Neural progenitor cell (in vitro differentiated cells): Measurements from ENCODE around the gene APBB2. TPM values are rescaled to one million over a fixed set of nuclear protein-coding genes. Genes with fewer than 3 reads are reported as not detected.

ENCODE experiments used
- DNase-seq: peaks from one replicate; pipeline ENCODE4 v3.0.0-alpha.2; 2016; ENCODE audit warnings: low spot score
- H2AFZ ChIP-seq: fragments of 200-600 bp; sonication (generic); replicated peaks from 2 replicates; pipeline ENCODE4 v1.6.1; 2016; ENCODE audit warnings: antibody characterized with exemption
- H3F3A ChIP-seq: fragments of 200-600 bp; sonication (generic); 2 replicates; pipeline ENCODE4 v1.6.1; 2016; ENCODE audit warnings: antibody characterized with exemption, low read depth
- H3K27ac ChIP-seq: fragments of 200-600 bp; sonication (generic); 2 replicates; pipeline ENCODE4 v1.5.1; 2016; ENCODE audit warnings: mild to moderate bottlenecking
- H3K27me3 ChIP-seq: fragments of 200-600 bp; sonication (generic); 2 replicates; pipeline ENCODE4 v1.6.1; 2016; ENCODE audit warnings: mild to moderate bottlenecking, moderate library complexity
- H3K36me3 ChIP-seq: fragments of 200-600 bp; sonication (generic); 2 replicates; pipeline ENCODE4 v1.5.1; 2016
- H3K4me1 ChIP-seq: fragments of 200-600 bp; sonication (generic); 2 replicates; pipeline ENCODE4 v1.6.1; 2016; ENCODE audit warnings: mixed run types
- H3K4me2 ChIP-seq: fragments of 200-600 bp; sonication (generic); 2 replicates; pipeline ENCODE4 v1.6.1; 2016
- H3K4me3 ChIP-seq: fragments of 200-600 bp; sonication (generic); 2 replicates; pipeline ENCODE4 v1.5.1; 2016
- H3K79me2 ChIP-seq: fragments of 200-600 bp; sonication (generic); 2 replicates; pipeline ENCODE4 v1.6.1; 2016; ENCODE audit warnings: low read depth
- H3K9ac ChIP-seq: fragments of 200-600 bp; sonication (generic); 2 replicates; pipeline ENCODE4 v1.6.1; 2016
- H3K9me3 ChIP-seq: fragments of 200-600 bp; sonication (generic); 2 replicates; pipeline ENCODE4 v1.5.1; 2016; ENCODE audit warnings: low read depth
- H4K20me1 ChIP-seq: fragments of 200-600 bp; sonication (generic); 2 replicates; pipeline ENCODE4 v1.6.1; 2016; ENCODE audit warnings: low read depth
- H3K27ac Mint-ChIP-seq: 3 replicates; pipeline ENCODE4 v1.8.0; 2021; ENCODE audit warnings: mixed read lengths
- H3K27me3 Mint-ChIP-seq: 2 replicates; pipeline ENCODE4 v1.8.0; 2022; ENCODE audit warnings: low read depth, mild to moderate bottlenecking, inconsistent platforms, moderate library complexity, mixed read lengths; ENCODE audit not compliant: insufficient read depth
- H3K36me3 Mint-ChIP-seq: 3 replicates; pipeline ENCODE4 v1.8.0; 2021; ENCODE audit warnings: mixed read lengths
- H3K4me1 Mint-ChIP-seq: 3 replicates; pipeline ENCODE4 v1.8.0; 2021; ENCODE audit warnings: mixed read lengths
- H3K4me3 Mint-ChIP-seq: 3 replicates; pipeline ENCODE4 v1.8.0; 2021; ENCODE audit warnings: mild to moderate bottlenecking, moderate library complexity, mixed read lengths
- H3K9me3 Mint-ChIP-seq: 3 replicates; pipeline ENCODE4 v1.8.0; 2020; ENCODE audit warnings: mixed read lengths
- EZH2 ChIP-seq: fragments of 200-600 bp; sonication (generic); IDR thresholded peaks from 2 replicates; pipeline ENCODE4 v1.6.1; 2017; ENCODE audit warnings: antibody characterized with exemption, mild to moderate bottlenecking, moderate library complexity
- EZH2phosphoT487 ChIP-seq: fragments of 200-600 bp; sonication (generic); IDR thresholded peaks from 2 replicates; pipeline ENCODE4 v1.6.1; 2017; ENCODE audit warnings: antibody characterized with exemption
- total RNA-seq: library from RNA; depleted of rRNA; stranded (reverse); fragments of >200 nt; gene quantifications from 2 replicates; pipeline ENCODE4 v1.2.3, GENCODE V29; 2015; ENCODE audit warnings: low replicate concordance
- TF ChIP-seq, protein P1 (sequence below): fragments of 200-600 bp; sonication (generic); IDR thresholded peaks from 2 replicates; pipeline ENCODE4 v1.5.1; 2017; ENCODE audit warnings: antibody characterized with exemption, mild to moderate bottlenecking

Gene APBB2
- total RNA-seq, 1 donor from 2014 or later: 83.2 TPM

DNA sequence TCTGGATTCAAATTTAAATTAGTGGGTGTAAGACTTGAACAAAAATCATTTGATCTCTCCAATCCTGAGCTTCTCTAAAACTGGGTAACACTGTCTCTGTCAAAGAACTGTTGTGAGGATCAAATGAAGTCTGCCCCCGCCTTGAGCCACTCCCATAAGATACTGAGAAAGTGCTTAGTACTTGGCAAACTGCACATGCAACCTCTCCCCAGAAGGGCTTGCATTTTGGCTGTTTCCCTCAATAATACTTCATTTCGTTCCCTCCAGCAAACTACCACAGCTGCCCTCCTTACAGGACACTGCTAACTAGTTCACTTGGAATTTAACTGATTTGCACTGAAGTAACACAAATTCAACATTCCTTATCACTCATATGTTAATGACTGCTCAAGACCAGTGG is 79.8 kb downstream of the APBB2 start:
- H3K27me3 ChIP-seq: no peaks in the 10 kb centered on the region
- no peak overlapping the region for H3K4me2 ChIP-seq
- peaks cover 40% of the 10 kb centered on the region for H3K4me1 ChIP-seq
- no peak overlapping the region for H3K9ac ChIP-seq
- H3K27ac Mint-ChIP-seq: no peak overlapping the region
- no peak overlapping the region for H3K27ac ChIP-seq
- no peak overlapping the region for H3K4me3 ChIP-seq
- no peaks in the 10 kb centered on the region for H3F3A ChIP-seq
- H3K36me3 ChIP-seq: no peaks in the 10 kb centered on the region
- no peak overlapping the region for H3K4me3 Mint-ChIP-seq
- H2AFZ ChIP-seq: no peak overlapping the region
- no peaks in the 10 kb centered on the region for H3K27me3 Mint-ChIP-seq
- H4K20me1 ChIP-seq: no peaks in the 10 kb centered on the region
- H3K4me1 Mint-ChIP-seq: peaks cover 4% of the 10 kb centered on the region
- H3K36me3 Mint-ChIP-seq: no peaks in the 10 kb centered on the region
- H3K9me3 ChIP-seq: no peaks in the 10 kb centered on the region
- TF ChIP-seq EZH2 (no peak), EZH2phosphoT487 (no peak)
- TF ChIP-seq, protein P1, sequence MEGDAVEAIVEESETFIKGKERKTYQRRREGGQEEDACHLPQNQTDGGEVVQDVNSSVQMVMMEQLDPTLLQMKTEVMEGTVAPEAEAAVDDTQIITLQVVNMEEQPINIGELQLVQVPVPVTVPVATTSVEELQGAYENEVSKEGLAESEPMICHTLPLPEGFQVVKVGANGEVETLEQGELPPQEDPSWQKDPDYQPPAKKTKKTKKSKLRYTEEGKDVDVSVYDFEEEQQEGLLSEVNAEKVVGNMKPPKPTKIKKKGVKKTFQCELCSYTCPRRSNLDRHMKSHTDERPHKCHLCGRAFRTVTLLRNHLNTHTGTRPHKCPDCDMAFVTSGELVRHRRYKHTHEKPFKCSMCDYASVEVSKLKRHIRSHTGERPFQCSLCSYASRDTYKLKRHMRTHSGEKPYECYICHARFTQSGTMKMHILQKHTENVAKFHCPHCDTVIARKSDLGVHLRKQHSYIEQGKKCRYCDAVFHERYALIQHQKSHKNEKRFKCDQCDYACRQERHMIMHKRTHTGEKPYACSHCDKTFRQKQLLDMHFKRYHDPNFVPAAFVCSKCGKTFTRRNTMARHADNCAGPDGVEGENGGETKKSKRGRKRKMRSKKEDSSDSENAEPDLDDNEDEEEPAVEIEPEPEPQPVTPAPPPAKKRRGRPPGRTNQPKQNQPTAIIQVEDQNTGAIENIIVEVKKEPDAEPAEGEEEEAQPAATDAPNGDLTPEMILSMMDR: no peak
- no peaks in the 10 kb centered on the region for H3K79me2 ChIP-seq
- H3K9me3 Mint-ChIP-seq: no peaks in the 10 kb centered on the region
- DNase-seq: no peak

DNA sequence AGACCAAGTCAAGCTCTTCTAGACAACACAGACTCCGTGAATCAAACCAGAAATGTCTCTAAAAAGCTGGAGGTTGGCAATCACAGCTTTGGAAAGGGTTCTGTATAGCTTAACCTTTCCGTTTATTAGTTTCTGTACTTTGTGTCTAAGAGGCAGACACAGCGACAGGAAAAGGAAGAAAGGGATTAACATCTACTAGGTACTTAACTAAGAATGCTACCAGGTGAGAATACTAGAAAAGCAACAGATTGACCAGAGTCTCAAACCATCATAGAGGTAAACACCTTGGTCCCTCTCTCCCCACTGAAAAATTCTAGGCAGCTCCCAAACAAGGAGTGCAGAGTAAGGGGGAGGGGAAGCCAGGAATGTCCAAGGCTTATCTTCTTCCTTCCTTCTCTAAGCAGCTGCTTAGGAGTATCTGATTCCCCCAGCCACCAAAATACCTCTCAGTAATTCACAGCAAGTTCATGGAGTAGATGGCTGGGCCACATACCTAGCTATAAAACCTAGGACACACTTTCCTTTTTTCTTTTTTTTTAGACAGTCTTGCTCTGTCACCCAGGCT is 80.8 kb downstream of the APBB2 start:
- no peaks in the 10 kb centered on the region for H3F3A ChIP-seq
- H3K27me3 ChIP-seq: no peaks in the 10 kb centered on the region
- peak overlapping the region; percentile 1 for H3K27ac ChIP-seq
- Mint-ChIP-seq H3K27me3 (no peaks in the 10 kb centered on the region), H3K27ac (no peak overlapping the region), H3K36me3 (no peaks in the 10 kb centered on the region), H3K9me3 (no peaks in the 10 kb centered on the region), H3K4me1 (peaks cover 4% of the 10 kb centered on the region), H3K4me3 (no peak overlapping the region)
- no peaks in the 10 kb centered on the region for H3K36me3 ChIP-seq
- no peak overlapping the region for H3K4me3 ChIP-seq
- no peak overlapping the region for H2AFZ ChIP-seq
- no peaks in the 10 kb centered on the region for H4K20me1 ChIP-seq
- TF ChIP-seq, protein P1: no peak
- TF ChIP-seq EZH2 (no peak), EZH2phosphoT487 (no peak)
- no peak overlapping the region for H3K9ac ChIP-seq
- H3K79me2 ChIP-seq: no peaks in the 10 kb centered on the region
- H3K9me3 ChIP-seq: no peaks in the 10 kb centered on the region
- H3K4me2 ChIP-seq: peak overlapping the region; percentile 43
- H3K4me1 ChIP-seq: peaks cover 46% of the 10 kb centered on the region
- peak; percentile 24 for DNase-seq

DNA sequence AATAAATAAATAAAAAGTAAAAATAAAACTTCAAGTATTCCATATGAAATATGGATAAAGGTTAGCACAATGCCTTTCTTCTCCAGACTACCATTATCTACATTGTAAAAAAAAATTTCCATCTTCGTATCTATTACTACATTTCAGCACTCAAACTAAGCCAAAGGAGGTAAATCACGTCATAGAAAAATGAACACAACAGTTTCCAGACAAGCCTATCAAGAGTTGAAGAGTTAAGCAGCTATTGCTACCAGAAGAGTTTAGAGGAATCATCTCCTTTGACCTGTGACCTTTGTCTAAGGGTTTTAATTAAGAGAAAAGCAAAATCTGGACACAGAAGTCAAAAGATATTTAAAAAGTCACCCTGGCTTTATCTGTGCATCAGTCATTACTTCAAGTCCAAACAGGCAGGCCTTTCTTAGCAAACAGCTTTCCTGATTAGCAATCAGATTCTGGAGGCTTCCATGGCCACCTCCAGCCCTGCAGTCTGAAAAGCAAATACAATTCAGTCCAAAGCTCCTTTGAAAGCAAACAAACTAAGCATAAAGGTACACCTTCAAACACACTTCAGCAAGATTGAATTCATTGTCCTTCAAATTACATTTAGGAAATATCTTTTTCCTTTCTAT is 82.2 kb downstream of the APBB2 start:
- Histone ChIP-seq H3K4me2 (no peak overlapping the region), H3K4me1 (peaks cover 46% of the 10 kb centered on the region), H3K9me3 (no peaks in the 10 kb centered on the region), H3K9ac (no peak overlapping the region), H3K4me3 (no peak overlapping the region), H4K20me1 (no peaks in the 10 kb centered on the region), H3K79me2 (no peaks in the 10 kb centered on the region), H3K36me3 (no peaks in the 10 kb centered on the region), H2AFZ (no peak overlapping the region), H3F3A (no peaks in the 10 kb centered on the region), H3K27ac (no peak overlapping the region), H3K27me3 (no peaks in the 10 kb centered on the region)
- no peak for DNase-seq
- Mint-ChIP-seq H3K4me3 (no peak overlapping the region), H3K4me1 (peaks cover 4% of the 10 kb centered on the region), H3K36me3 (no peaks in the 10 kb centered on the region), H3K27me3 (no peaks in the 10 kb centered on the region), H3K27ac (no peak overlapping the region), H3K9me3 (no peaks in the 10 kb centered on the region)
- TF ChIP-seq, protein P1: no peak
- TF ChIP-seq EZH2phosphoT487: no peak
- TF ChIP-seq EZH2: no peak
